Nucleus accumbens (tissue), 56 donors: ENCODE results near the gene OR5K2.
A peak's percentile ranks its signal among the peaks of the same experiment; 100 is the strongest.

Source experiments
- DNase-seq, 56 donors: peaks; one replicate each; lab custom pipeline; 2025; lab: John Stamatoyannopoulos, UW

The OR5K2 gene

DNA sequence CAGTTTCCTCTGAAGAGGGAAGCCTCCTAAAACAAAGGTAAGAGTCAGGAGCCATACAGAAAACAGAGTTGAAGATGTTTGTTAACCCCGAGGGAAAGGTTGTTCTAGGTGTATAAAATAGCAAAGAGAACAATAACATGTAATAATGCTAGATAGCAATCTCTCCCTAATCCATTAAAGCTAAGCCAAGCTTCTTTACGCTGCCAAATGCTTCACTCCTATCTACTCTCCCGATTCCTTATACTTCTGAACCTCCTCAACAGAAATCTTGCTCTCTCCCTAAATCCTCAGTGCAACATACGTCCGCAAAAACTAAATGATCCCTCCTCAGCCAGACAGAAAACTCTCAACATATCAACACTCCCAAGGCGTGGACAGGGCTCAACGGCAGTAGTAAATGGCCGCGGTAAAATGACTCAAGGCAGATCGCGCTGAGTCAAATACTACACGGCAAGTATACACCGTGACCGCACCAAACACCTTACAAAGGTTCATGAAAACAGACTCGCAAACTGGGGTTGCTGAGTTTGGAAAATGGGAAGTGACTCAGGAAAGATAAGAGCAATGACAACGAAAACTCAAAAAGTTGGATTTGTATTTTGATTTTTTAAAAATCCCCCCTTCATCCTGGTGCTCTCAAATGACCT, 24.5 kb downstream of the OR5K2 start:
- DNase-seq: peak in 18 of 56 donors; percentile 8 to 61 (median 43)

DNA sequence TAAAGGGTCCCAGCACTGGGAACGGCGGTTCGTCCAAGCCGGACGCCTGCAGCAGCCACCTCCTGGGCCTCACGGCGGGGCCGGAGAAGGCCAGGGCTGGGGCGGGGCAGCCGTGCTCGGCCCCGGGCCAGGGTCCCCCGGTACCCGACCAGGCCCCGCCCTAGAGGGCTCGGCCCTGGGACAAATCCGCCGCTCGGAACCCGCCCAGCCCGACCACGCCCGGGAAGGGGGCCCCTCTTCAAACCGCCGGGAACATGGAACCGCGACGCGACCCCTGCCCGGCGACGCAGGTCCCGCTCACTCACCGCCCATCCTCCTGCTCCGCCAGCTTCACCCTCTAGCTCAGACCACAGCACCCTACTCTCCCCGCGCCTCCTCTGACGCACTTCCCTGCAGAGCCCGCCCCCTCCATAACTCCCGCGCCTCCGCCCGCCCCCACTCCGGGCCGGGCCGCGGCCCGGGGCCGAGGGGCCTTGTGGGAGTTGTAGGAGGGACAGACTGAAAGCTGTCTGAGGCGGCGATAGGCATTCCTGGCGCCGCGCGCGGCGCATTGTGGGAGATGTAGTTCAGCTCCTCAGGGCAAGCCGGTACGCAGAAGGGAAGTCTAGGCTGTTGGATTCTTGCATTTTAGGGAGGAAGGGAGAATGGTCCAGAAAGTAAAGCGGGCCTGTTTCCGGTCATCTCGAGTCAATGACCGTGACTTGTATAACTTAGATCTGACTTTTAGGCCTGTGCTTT, 25.2 kb downstream of the OR5K2 start, which contains the start of gene CLDND1:
TSS of gene CLDND1 (minus strand) at position 359 of the 738 bp plus-strand sequence. CDS start 1,478 bp downstream, outside the sequence.
- DNase-seq: peak; percentile 80 to 99 (median 97)

DNA sequence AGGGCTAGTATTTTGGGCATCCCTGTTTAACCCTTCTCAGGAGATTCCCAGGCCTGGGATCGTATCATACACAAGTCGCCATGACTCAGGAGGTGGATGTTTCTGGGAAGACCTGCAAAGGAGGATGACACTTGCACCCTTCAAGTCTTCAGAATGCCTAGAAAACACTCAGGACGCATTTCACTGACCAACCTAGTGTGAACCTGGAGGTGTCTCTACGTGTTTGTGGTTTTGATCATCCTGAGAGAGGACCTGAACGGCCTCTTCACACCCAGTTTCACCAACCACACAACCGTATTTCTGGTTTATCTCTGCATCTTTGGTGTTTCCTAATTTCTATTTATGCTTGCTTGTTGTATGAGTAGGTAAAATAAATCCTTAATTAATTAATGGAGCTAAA, 28.0 kb downstream of the OR5K2 start:
- DNase-seq: no peak

DNA sequence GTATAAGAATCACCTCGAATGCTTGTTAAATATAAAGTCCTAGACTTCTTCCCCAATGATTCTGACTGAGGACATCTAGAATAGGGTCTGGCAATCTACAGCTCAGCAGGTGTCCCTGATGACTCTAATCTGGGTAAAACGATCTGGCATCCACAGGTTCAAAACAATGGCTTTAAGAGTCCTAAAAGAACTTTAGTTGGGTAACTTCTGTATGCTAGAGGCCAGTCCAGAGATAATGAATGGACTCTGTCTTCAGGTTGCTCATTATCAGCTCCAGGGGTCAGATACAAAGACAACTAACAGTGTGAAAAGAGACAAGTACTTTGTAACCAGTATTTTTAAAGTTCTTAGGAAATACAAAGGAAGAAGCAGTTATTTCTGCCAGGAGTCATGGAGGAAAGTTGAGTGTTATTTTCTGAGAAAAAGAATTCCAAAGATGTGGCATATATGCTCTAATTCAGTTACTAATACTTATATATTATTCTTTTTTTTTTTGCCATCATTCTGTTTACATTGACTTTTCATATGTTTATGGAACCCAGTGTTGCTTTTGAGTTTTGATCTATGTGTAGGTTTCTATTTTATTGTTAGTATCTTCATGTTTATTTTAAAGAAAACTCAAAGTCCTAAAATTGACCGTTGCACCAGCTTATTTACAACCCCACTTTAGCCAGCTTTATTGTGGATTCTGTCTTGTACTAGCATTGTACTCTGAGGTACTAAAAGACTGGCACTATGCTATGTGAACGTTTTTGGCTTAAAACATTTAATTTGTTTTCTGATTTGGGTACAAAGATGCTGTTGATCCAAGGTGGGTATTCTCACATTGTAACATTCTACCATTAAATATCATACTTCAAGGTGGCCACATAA, 31.2 kb downstream of the OR5K2 start:
- no peak for DNase-seq

DNA sequence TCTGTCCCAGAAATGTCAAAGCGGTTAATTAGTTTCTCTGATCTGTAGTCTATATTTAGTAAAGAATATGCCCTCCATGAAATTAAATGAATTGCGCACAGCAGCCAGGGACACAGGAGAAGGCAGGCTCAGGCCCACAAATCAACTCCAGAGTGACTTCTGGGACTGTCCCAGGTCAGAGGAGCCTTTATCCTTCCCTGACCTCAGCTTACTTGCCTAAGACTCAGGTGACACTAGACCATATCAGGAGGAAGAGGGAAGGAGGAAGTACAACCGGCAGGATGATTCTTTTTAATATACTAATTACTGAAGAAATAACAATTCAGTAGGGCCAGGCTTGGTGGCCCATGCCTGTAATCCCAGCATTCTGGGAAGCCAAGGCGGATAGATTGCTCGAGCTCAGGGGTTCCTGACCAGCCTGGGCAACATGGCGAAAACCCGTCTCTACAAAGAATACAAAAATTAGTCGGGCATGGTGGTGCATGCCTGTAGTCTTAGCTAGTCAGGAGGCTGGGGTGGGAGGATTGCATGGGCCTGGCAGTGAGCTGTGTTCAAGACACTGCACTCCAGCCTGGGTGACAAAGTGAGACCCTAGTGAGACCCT, 32.5 kb downstream of the OR5K2 start:
- no peak for DNase-seq

DNA sequence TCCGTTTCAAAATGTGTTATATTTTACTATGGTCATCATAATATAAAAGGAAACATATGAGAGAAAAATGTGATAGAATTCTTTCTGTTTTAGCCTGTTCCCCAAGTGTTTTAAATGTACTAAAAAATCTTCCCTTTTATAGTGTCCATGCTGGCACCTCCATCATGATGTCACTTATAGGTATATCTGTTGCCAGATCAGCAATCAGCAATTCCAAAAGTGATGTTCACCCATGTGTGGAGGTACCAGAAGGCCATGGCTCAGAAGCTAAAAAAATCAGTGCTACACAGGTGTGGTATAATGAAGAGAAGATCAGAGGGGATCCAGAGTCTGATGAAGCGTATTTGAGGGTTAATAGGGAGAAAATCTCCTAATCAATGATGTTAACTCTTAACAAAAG, 33.2 kb downstream of the OR5K2 start:
- DNase-seq: no peak

DNA sequence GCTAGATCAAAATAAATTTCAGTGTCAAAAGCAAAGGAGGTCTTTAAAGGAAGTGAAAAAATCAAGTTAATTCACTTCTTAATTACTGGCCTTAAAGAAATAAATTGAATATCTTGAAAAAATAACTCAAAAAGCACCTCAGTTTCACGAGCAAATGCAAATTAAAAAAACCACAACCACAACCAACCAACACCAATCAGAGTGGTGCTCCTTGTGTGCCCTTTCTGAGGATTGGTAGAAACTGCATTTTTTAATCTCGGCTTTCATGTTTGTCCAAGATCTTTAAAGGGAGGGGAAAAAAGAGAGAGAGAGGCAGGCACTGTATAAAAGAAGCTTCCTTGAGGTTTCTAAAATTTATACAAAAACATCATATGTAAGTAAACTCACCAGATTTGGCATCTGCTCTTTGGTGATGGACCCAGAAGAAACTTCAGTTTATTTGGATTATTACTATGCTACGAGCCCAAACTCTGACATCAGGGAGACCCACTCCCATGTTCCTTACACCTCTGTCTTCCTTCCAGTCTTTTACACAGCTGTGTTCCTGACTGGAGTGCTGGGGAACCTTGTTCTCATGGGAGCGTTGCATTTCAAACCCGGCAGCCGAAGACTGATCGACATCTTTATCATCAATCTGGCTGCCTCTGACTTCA, 34.3 kb downstream of the OR5K2 start, which contains the start of gene GPR15:
TSS of gene GPR15 (plus strand) at position 357 of the 653 bp plus-strand sequence. CDS start at position 413, 56 bp downstream.
- DNase-seq: no peak

DNA sequence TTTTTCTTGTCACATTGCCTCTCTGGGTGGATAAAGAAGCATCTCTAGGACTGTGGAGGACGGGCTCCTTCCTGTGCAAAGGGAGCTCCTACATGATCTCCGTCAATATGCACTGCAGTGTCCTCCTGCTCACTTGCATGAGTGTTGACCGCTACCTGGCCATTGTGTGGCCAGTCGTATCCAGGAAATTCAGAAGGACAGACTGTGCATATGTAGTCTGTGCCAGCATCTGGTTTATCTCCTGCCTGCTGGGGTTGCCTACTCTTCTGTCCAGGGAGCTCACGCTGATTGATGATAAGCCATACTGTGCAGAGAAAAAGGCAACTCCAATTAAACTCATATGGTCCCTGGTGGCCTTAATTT, 34.8 kb downstream of the OR5K2 start:
- DNase-seq: no peak

DNA sequence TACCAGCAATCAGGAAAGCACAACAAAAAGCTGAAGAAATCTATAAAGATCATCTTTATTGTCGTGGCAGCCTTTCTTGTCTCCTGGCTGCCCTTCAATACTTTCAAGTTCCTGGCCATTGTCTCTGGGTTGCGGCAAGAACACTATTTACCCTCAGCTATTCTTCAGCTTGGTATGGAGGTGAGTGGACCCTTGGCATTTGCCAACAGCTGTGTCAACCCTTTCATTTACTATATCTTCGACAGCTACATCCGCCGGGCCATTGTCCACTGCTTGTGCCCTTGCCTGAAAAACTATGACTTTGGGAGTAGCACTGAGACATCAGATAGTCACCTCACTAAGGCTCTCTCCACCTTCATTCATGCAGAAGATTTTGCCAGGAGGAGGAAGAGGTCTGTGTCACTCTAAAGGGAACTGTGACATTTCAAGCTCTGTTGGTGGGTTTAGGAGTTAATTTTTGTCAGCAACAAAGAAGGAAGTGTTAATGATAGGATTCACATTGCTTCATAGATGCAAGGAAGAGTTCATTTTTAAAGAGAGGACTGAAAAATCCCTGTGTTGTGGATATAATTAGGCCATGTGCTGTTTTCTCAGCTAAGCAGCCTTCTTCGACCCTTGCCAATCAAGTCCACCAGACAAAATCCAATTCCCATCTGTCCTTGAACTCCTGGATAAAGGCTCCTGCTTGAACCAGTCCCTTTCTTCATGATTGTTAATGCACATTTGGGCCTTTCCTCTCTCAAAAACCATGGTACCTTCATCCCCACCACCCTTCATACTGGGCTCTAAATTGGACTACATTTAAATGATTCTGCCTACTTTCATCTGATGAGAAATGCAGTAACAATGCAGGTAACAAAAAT, 35.5 kb downstream of the OR5K2 start:
- DNase-seq: no peak

DNA sequence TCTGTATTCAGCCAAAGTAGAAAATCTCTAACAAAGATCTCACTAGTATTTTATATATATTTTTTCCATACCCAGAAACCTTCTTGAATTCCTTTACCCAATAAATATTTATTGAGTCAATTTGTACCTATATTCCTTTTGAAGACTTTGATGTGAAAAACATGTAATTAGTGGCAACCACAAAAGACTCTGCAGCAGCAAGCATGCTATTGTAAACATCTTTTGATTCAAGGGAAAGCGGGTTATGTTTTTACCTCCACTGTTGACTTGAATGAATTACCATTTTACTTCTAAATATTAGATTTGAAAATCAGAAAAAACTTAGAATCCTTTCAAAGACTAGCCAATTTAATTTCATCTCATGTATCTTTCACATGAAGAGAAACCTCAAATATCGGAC, 36.7 kb downstream of the OR5K2 start:
- no peak for DNase-seq

DNA sequence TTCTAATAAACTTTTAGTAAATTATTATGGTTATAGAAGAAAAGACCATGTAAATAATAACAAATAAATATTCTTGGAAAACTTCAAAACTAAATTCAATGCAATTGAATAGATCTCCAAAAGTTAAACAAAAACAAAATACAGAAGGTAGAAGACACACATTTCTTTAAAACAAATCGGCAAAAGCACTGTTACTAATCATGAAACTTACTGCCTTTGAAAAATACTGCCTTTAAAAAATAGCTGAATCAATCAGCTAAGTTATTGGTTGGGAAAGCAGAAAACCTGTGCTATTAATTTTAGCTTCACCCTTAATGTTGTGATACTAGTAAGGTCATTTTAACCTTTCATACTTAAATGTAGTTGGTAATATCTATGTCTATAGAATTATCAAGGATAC, 37.3 kb downstream of the OR5K2 start:
- no peak for DNase-seq

DNA sequence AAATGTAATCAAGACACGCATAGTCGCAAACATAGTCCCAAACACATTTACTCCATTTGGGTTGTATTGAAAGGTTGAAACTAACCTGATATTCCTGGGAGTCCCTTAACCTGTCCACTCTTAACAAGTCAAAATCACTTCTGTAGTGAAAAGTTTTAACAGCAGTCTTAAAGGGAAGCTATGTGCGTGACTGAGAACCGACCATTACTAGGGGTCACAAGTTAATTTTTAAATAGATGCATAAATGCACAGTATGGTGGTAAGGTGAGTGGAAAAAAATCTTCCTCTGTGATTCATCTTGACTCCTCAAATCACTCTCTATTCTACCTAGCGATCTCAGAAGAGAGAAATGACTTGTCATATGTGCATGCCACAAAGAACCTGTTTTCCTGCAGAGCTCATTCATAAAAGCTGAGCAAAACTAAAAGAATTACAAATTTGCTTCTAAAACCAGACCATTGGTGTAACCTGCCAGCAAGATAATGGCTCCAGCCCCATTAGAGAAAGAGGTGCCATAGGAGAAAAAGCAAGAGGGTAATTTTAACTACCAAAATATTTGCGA, 39.1 kb downstream of the OR5K2 start:
- no peak for DNase-seq

DNA sequence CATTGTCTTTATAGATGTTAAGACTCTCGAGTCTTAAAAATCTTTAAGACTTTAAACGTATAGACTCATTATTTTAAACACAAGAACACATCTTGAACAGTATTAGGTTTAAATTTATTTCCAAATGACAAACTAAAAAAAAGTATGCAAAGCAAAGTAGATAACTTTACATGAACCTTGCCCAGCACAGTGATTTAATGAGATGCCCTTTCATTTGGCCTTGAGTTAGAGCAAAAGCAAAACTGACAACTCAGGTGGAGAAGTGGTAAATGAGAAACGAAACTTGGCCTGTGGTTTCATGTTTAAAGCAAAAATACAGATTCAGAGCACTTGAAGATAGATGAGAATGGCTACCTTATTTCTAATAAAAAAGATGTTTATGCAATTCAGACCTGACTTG, 42.9 kb downstream of the OR5K2 start:
- no peak for DNase-seq

DNA sequence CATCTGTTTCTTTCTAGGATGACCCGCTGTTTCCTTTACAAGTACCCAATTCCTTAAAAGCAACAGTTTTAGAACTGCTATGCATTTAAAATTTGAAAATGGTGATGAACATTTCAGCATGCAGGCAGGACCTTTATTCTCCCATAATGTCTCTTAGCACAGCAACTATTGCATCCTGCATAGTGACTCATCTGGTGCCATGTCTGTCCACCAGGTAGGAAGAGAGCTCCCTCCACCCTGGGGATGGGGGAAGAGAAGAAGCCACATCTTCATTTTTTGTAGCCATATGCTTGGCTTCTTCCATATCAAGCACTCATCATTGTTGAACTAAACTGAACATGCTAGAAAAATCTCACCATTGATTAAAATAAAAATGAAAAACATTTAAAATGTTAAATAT, 44.2 kb downstream of the OR5K2 start:
- DNase-seq: no peak

DNA sequence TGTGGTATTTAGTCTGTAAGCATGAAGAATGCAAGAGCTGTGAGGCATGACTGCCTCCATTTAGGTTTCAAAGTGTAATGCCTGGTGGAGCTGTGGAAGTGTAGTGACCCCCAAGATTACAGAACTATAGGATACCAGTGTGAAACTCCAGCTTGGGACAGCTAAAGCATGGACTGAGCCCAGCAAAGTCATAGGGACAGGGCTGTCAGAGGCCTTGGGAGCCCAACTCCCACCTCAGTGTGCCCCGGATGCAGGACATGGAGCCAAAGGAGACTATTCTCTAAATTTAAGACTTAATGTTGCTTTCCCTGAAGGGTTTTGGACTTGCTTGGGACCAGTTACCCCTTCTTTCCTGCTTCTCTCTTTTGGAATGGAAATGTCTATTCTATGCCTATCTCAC, 45.1 kb downstream of the OR5K2 start:
- no peak for DNase-seq

DNA sequence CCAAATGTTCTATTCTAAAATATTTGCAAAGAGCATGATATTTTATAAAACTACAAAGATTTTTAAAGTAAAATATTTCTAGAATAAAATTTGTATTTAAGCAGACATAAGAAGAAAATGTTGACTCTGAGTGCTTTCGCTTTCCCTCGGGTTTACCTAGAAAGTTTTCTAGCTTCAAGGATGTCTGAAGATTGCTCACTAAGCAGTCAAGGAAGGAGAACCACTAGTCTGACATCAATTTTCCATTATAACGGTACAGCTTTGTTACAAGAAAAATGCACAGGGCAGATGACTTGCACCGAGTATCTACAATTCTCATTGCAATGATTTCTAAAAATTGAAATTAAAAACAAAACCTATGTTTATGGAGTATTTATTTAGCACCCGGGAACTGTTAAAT, 48.5 kb downstream of the OR5K2 start:
- DNase-seq: no peak
